PC-9 (cell line): ENCODE measurements around the gene DNASE1L1. TPM values are rescaled to one million over a fixed set of nuclear protein-coding genes. Genes with fewer than 3 reads are reported as not detected.

Source experiments
- BruUV-seq: library from RNA; stranded (reverse); fragments of 400-500 nt; replicated peaks from 2 replicates; lab custom pipeline; 2021; lab: Mats Ljungman, UMichigan
- CTCF ChIA-PET: fragments of 300-600 bp; sonication (Branson Sonifier 250); formaldehyde crosslinking; loops from one replicate; lab custom pipeline; 2022; ENCODE audit warnings: antibody characterized with exemption; lab: Charles Lee
- POLR2A ChIA-PET: fragments of 300-600 bp; sonication (Branson Sonifier 250); formaldehyde crosslinking; loops from one replicate; lab custom pipeline; 2022; ENCODE audit warnings: antibody characterized with exemption; ENCODE audit not compliant: unreplicated experiment; lab: Charles Lee
- DNase-seq, 2 experiments: peaks; one replicate each; pipeline versions ENCODE4 v3.0.0 to v3.0.0-alpha.2; 2015 to 2022; ENCODE audit warnings: mixed read lengths in 1 of 2
- H2AFZ ChIP-seq: fragments of 200-600 bp; sonication (generic); 2 replicates; pipeline ENCODE4 v1.8.1; 2017; ENCODE audit warnings: antibody characterized with exemption
- H3F3A ChIP-seq: fragments of 200-600 bp; sonication (generic); 2 replicates; pipeline ENCODE4 v1.8.1; 2017; ENCODE audit warnings: antibody characterized with exemption, mild to moderate bottlenecking, low read depth; ENCODE audit not compliant: insufficient read depth
- H3K27ac ChIP-seq: fragments of 200-600 bp; sonication (generic); 2 replicates; pipeline ENCODE4 v1.6.1; 2016; ENCODE audit warnings: mixed run types
- H3K27me3 ChIP-seq: fragments of 200-600 bp; sonication (generic); 2 replicates; pipeline ENCODE4 v1.6.1; 2016; ENCODE audit warnings: low read depth, mixed run types; ENCODE audit not compliant: insufficient read depth
- H3K36me3 ChIP-seq: fragments of 200-600 bp; sonication (generic); 2 replicates; pipeline ENCODE4 v1.6.1; 2016; ENCODE audit warnings: low read depth, mixed run types
- H3K4me1 ChIP-seq: fragments of 200-600 bp; sonication (generic); replicated peaks from 2 replicates; pipeline ENCODE4 v1.6.1; 2016; ENCODE audit warnings: mixed run types; ENCODE audit not compliant: insufficient read depth
- H3K4me2 ChIP-seq: fragments of 200-600 bp; sonication (generic); 2 replicates; pipeline ENCODE4 v1.6.1; 2017; ENCODE audit warnings: mixed run types
- H3K4me3 ChIP-seq: fragments of 200-600 bp; sonication (generic); 2 replicates; pipeline ENCODE4 v1.6.1; 2016; ENCODE audit warnings: mixed run types
- H3K79me2 ChIP-seq: fragments of 200-600 bp; sonication (generic); 2 replicates; pipeline ENCODE4 v1.6.1; 2017; ENCODE audit warnings: low read depth, mixed run types
- H3K9me2 ChIP-seq: fragments of 200-600 bp; sonication (generic); 2 replicates; pipeline ENCODE4 v1.8.1; 2017; ENCODE audit warnings: mild to moderate bottlenecking; ENCODE audit not compliant: insufficient read depth
- H3K9me3 ChIP-seq: fragments of 200-600 bp; sonication (generic); 2 replicates; pipeline ENCODE4 v1.8.1; 2016; ENCODE audit warnings: low read depth; ENCODE audit not compliant: insufficient read depth
- H4K20me1 ChIP-seq: fragments of 200-600 bp; sonication (generic); 2 replicates; pipeline ENCODE4 v1.8.1; 2017; ENCODE audit not compliant: insufficient read depth
- EZH2 ChIP-seq: fragments of 200-600 bp; sonication (generic); IDR thresholded peaks from 2 replicates; pipeline ENCODE4 v1.8.0; 2017; ENCODE audit warnings: antibody characterized with exemption, low read depth
- intact Hi-C: fragments of 100-400 bp; cut with micrococcal nuclease; formaldehyde crosslinking; loops from one replicate; pipeline ENCODE4 v1.10.0; 2022; ENCODE audit not compliant: unreplicated experiment
- total RNA-seq: library from RNA; stranded (reverse); gene quantifications from 2 replicates; pipeline ENCODE4 v1.2.3, GENCODE V29; 2021
- TF ChIP-seq, protein P1 (sequence below): fragments of 200-600 bp; sonication (generic); conservative IDR thresholded peaks from 2 replicates; pipeline ENCODE4 v1.6.1; 2017; ENCODE audit warnings: mixed run types, antibody characterized with exemption, mild to moderate bottlenecking, moderate library complexity

Gene DNASE1L1
- total RNA-seq, 1 experiment from 2014 or later, result 28.3 TPM

DNA sequence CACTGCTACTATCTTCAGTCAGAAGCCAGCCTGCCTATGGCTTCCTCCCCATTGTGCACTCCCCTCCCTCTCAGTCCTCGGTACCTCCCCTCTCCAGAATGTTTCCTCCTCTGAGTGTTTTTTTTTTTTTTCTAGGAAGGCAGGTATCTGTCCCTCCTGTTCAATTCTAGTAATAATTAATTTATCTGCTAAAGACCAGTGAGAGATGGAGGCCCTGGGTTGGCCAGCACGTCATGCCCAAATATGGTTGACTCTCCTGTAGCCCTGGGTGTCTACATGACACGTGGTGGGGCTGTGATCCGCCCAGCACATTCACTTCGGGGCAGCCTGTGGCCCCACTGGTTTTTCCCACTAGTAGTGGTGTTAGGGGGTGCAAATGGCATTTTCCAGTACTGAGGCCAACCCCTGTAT lies 36.4 kb downstream of the DNASE1L1 start:
- Histone ChIP-seq H3K27ac (no peak overlapping the region), H3K4me3 (no peak overlapping the region), H3K9me3 (no peaks in the 10 kb centered on the region), H3F3A (no peaks in the 10 kb centered on the region), H2AFZ (no peak overlapping the region), H3K4me1 (no peaks in the 10 kb centered on the region; the same call in 1 of the 2 replicates), H3K27me3 (no peaks in the 10 kb centered on the region), H3K9me2 (no peaks in the 10 kb centered on the region), H3K36me3 (no peaks in the 10 kb centered on the region), H3K4me2 (no peak overlapping the region), H3K79me2 (peaks cover 24% of the 10 kb centered on the region), H4K20me1 (no peaks in the 10 kb centered on the region)
- BruUV-seq, result no TSS peak
- TF ChIP-seq EZH2, result no peak
- TF ChIP-seq, protein P1, sequence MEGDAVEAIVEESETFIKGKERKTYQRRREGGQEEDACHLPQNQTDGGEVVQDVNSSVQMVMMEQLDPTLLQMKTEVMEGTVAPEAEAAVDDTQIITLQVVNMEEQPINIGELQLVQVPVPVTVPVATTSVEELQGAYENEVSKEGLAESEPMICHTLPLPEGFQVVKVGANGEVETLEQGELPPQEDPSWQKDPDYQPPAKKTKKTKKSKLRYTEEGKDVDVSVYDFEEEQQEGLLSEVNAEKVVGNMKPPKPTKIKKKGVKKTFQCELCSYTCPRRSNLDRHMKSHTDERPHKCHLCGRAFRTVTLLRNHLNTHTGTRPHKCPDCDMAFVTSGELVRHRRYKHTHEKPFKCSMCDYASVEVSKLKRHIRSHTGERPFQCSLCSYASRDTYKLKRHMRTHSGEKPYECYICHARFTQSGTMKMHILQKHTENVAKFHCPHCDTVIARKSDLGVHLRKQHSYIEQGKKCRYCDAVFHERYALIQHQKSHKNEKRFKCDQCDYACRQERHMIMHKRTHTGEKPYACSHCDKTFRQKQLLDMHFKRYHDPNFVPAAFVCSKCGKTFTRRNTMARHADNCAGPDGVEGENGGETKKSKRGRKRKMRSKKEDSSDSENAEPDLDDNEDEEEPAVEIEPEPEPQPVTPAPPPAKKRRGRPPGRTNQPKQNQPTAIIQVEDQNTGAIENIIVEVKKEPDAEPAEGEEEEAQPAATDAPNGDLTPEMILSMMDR, result no peak
- CTCF ChIA-PET, result interaction anchor here (0.7 to 2.4 kb wide), 9 partner anchors 11 to 173 kb away, joined by 3 to 14 read pairs (median 9); partner anchors contain the start of genes PLXNA3 and RPL10
- POLR2A ChIA-PET, result interaction anchor here (0.6 to 1.3 kb wide), 4 partner anchors 127 to 254 kb away, joined by 3 to 6 read pairs (median 4); no protein-coding TSS in a partner anchor
- DNase-seq, result no peak
- intact Hi-C loops, result loop anchor here (1.0 to 10.0 kb wide), 7 partner anchors 112 to 1430 kb away; partner anchors contain the start of genes DKC1, F8 and FUNDC2

DNA sequence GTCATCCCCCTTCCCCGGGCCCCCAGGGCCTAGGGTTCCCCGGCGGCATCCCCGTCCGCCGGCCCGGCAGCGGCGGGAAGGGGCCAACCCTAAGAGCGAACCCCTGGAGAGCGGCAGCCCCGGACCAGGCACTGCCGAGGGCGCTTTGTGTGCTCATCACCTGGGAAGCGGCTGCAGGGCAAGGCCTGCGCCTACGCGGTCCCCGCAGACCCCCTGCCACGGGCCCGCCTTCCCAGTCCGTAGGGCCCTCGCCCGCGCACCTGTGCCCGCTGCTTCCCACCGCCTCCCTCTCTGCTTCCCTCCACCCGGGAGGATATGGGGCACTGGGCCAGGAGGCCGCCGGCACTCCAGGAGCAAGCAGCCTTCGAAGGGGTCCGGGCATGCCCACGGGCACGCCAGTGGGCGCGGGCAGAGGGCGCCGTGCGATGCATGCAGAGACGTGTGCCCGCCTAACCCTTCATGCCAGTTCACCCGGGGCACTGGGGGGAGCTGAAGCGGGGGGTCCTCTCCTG lies 37.2 kb downstream of the DNASE1L1 start:
- Histone ChIP-seq H3K9me2 (no peaks in the 10 kb centered on the region), H3F3A (no peaks in the 10 kb centered on the region), H3K27ac (no peak overlapping the region), H4K20me1 (no peaks in the 10 kb centered on the region), H3K4me1 (no peaks in the 10 kb centered on the region; the same call in 1 of the 2 replicates), H3K27me3 (no peaks in the 10 kb centered on the region), H3K4me3 (no peak overlapping the region), H3K36me3 (no peaks in the 10 kb centered on the region), H3K79me2 (peaks cover 31% of the 10 kb centered on the region), H3K9me3 (no peaks in the 10 kb centered on the region), H2AFZ (no peak overlapping the region), H3K4me2 (peak overlapping the region; percentile 28; the same call in 1 of the 2 replicates)
- intact Hi-C loops, result loop anchor here (1.0 to 10.0 kb wide), 7 partner anchors 37 to 1430 kb away; partner anchors contain the start of genes DKC1, DNASE1L1, F8 and FUNDC2
- ChIA-PET CTCF (no interaction called here), POLR2A (no interaction called here)
- no peak for TF ChIP-seq EZH2
- TF ChIP-seq, protein P1, result no peak
- no peak for DNase-seq
- TSS peak; percentile 6 for BruUV-seq

DNA sequence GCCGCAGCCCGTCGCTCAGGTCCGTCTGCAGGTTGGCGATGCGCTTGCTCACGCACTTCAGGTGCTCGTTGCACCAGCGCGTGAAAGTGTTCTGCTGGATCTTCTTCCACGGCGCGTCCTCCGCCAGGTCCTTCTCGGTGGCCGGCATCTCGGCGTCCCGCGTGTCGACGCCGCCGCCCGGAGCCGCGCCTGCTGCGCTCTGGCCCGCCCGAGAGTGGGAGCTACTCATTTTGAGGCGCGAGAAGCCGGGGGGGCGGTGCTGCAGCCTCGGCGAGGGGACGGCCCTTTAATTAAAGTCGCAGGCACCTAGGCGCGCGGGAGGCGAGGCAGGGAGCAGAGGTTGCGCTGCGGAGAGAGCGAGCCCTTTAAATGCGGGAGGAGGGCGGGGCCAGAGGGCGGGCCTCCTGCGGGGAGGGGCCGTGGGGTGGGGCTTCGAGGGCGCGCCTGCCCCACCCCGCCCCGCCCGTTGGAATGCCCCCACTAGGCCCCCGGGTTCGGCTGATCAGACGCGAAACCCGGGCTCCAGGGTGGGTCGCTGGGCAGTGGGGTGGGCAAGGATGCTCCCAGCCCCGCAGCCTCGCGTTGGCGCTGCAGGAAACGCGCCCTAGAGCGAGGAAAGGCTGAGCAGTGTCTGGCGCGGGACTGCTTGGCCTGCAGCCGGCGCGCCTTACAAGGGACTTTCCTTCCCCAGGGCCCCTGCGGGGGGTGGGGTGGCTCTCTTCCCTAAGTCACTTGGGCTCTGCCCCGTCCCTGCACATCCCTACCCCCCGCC lies 37.9 kb downstream of the DNASE1L1 start:
- Histone ChIP-seq H3K36me3 (no peaks in the 10 kb centered on the region), H3K4me3 (peak overlapping the region; percentile 60; the same call in 1 of the 2 replicates), H2AFZ (no peak overlapping the region), H3K79me2 (peaks cover 35% of the 10 kb centered on the region), H4K20me1 (no peaks in the 10 kb centered on the region), H3K27me3 (no peaks in the 10 kb centered on the region), H3K4me2 (peak overlapping the region; percentile 28; the same call in 1 of the 2 replicates), H3K4me1 (no peaks in the 10 kb centered on the region; the same call in 1 of the 2 replicates), H3K9me3 (no peaks in the 10 kb centered on the region), H3F3A (no peaks in the 10 kb centered on the region), H3K9me2 (no peaks in the 10 kb centered on the region), H3K27ac (no peak overlapping the region)
- TF ChIP-seq, protein P1, result no peak
- no peak for TF ChIP-seq EZH2
- CTCF ChIA-PET, result interaction anchor here (0.6 to 0.7 kb wide), 3 partner anchors 88 to 433 kb away, joined by 3 to 20 read pairs (median 15); no protein-coding TSS in a partner anchor
- POLR2A ChIA-PET, result interaction anchor here (0.5 to 1.0 kb wide), 16 partner anchors 12 to 664 kb away, joined by 3 to 27 read pairs (median 8); partner anchors contain the start of genes IKBKG and SLC10A3
- DNase-seq, result peak; percentile 75 to 98
- no TSS peak for BruUV-seq
- intact Hi-C loops, result loop anchor here (1.0 to 10.0 kb wide), 6 partner anchors 38 to 1429 kb away; partner anchors contain the start of genes DKC1, DNASE1L1, F8 and FUNDC2
